ENCODE results near the gene EML6. TPM values are rescaled to one million over a fixed set of nuclear protein-coding genes. Genes with fewer than 3 reads are reported as not detected.

Gene EML6
- total and polyA plus RNA-seq, 2 of the 8 experiments (the other 6 are each of a cell fraction or from before 2014, with no cell fraction given) = 1.2 to 1.6 TPM

- no peak overlapping the region for H3K56ac ChIP-seq (replicated peaks; ENCODE audit: insufficient read length, low read depth, low read length)
- H3K27me3 ChIP-seq (replicated peaks in 1 of 4; ENCODE audit: control insufficient read depth in 3 of 4, extremely low read depth in 1 of 4, insufficient read depth in 3 of 4, low read length in 3 of 4) = no peaks in the 10 kb centered on the region
- no peak overlapping the region for H2BK15ac ChIP-seq (ENCODE audit: low read length)
- H3K4ac ChIP-seq (replicated peaks; ENCODE audit: insufficient read length, low read depth, low read length) = no peak overlapping the region
- no peak overlapping the region for H2BK120ac ChIP-seq (replicated peaks; ENCODE audit: low read depth, low read length)
- no peak overlapping the region for H3K27ac ChIP-seq (ENCODE audit: low read depth, low read length)
- no peak overlapping the region for H3K9ac ChIP-seq (replicated peaks in 1 of 4; ENCODE audit: extremely low read depth in 1 of 4, low read depth in 3 of 4, low read length in 3 of 4)
- DNase-seq (ENCODE audit: low read depth in 1 of 2, low spot score in 2 of 2) (no peak), FAIRE-seq (no peak)
- no peaks in the 10 kb centered on the region for H3K36me3 ChIP-seq (ENCODE audit: control insufficient read depth in 2 of 4, insufficient read depth in 4 of 4, low read length in 3 of 4)
- no peak overlapping the region for H3K23ac ChIP-seq (ENCODE audit: insufficient read length)
- no peak overlapping the region for H2BK5ac ChIP-seq (ENCODE audit: low read depth, low read length)
- H4K8ac ChIP-seq (ENCODE audit: extremely low read depth, insufficient read depth, low read length) = no peak overlapping the region
- H3K4me1 ChIP-seq (replicated peaks in 1 of 4; ENCODE audit: control insufficient read depth in 3 of 4, insufficient read depth in 4 of 4, low read length in 3 of 4) = peaks cover 0 to 4% (median 3%) of the 10 kb centered on the region in 4 experiments; a peak in 2 of 7 replicates
- no peak overlapping the region for H3K18ac ChIP-seq (ENCODE audit: extremely low read depth, low read length)
- no peak overlapping the region for H2AK5ac ChIP-seq (ENCODE audit: low read depth, low read length)
- H2BK12ac ChIP-seq (ENCODE audit: low read depth, low read length) = no peak overlapping the region
- H3K79me2 ChIP-seq (ENCODE audit: control insufficient read depth in 1 of 2, insufficient read depth in 2 of 2, low read length in 2 of 2) = peaks cover 5 to 100% of the 10 kb centered on the region in 2 experiments; a peak in 3 of 4 replicates
- TF ChIP-seq SP1 (IDR thresholded peaks at IDR 0.05; ENCODE audit: low read depth, low read length) (no peak), BRCA1 (IDR thresholded peaks at IDR 0.05; ENCODE audit: low read depth, low read length) (no peak), RAD21 (IDR thresholded peaks at IDR 0.05 in 1 of 2, conservative IDR thresholded peaks at IDR 0.05 in 1 of 2; ENCODE audit: low read depth in 2 of 2, low read length in 2 of 2) (no peak), HDAC2 (IDR thresholded peaks at IDR 0.05; ENCODE audit: borderline replicate concordance in 1 of 2, low read depth in 2 of 2, low read length in 2 of 2) (no peak), FOSL1 (IDR thresholded peaks at IDR 0.05; ENCODE audit: insufficient read depth, low read depth, low read length) (no peak), SIX5 (IDR thresholded peaks at IDR 0.05; ENCODE audit: low read depth, low read length) (no peak)
- no peak overlapping the region for H2BK20ac ChIP-seq (ENCODE audit: low read length)
- no peak overlapping the region for H3K4me3 ChIP-seq (ENCODE audit: extremely low read depth in 1 of 4, insufficient read depth in 2 of 4, low read depth in 3 of 4, low read length in 4 of 4)
- H3K9me3 ChIP-seq (ENCODE audit: insufficient read depth in 2 of 2, low read depth in 1 of 2, low read length in 1 of 2) = no peaks in the 10 kb centered on the region
- H4K91ac ChIP-seq (replicated peaks; ENCODE audit: insufficient read length, low read length) = no peak overlapping the region
- POLR2A ChIA-PET (ENCODE audit: partially characterized antibody) = interaction anchor here (1.0 to 1.9 kb wide), 2 partner anchors 10 to 21 kb away, joined by 5 to 6 read pairs; no protein-coding TSS in a partner anchor
- H3K14ac ChIP-seq (ENCODE audit: insufficient read length) = no peak overlapping the region
- H3K4me2 ChIP-seq (ENCODE audit: insufficient read depth in 1 of 2, low read depth in 2 of 2, low read length in 2 of 2) = no peak overlapping the region
- peaks cover 10 to 18% of the 10 kb centered on the region in 2 experiments for H4K20me1 ChIP-seq (replicated peaks in 1 of 2; ENCODE audit: control insufficient read depth in 1 of 2, insufficient read depth in 2 of 2, low read length in 2 of 2)
- WGBS, 2 experiments (ENCODE audit: extremely low coverage in 1 of 2, insufficient coverage in 1 of 2, insufficient read length in 1 of 2, insufficient replicate concordance in 2 of 2, low coverage in 1 of 2, low lambda C conversion rate in 2 of 2, missing lambda C conversion rate in 1 of 2) = 81% methylated on average over 6 of the region's 6 CpGs; no CpG with 5 or more reads in 1 of the 2 experiments
- CTCF ChIA-PET (ENCODE audit: partially characterized antibody) = interaction anchor here (1.2 to 4.4 kb wide), 5 partner anchors 13 to 156 kb away, joined by 3 to 20 read pairs (median 13); no protein-coding TSS in a partner anchor
- H4K5ac ChIP-seq (ENCODE audit: insufficient read length, low read depth, low read length) = no peak overlapping the region
- no peaks in the 10 kb centered on the region for H3K23me2 ChIP-seq (ENCODE audit: low read depth, low read length)
- H2AFZ ChIP-seq (ENCODE audit: low read length) = no peak overlapping the region
- no peaks in the 10 kb centered on the region for H3K79me1 ChIP-seq (ENCODE audit: low read depth, low read length)
Observed at GRCh38 chr2:55011831-55012671, 288.6 kb downstream of the EML6 start.
